Jurkat, Clone E6-1 (cell line): Measurements from ENCODE around the gene PALM3.
A peak's percentile ranks its signal among the peaks of the same experiment; 100 is the strongest.

ENCODE experiments used
- DNase-seq: peaks from one replicate; pipeline ENCODE4 v3.0.0-alpha.2; 2011; ENCODE audit warnings: low read depth, low spot score
- H3K4me3 ChIP-seq: 2 replicates; pipeline ENCODE4 v1.5.1; 2011; ENCODE audit warnings: mild to moderate bottlenecking, low read length, control low read depth, moderate library complexity

Gene PALM3

GRCh38 chr19:14090509-14091080 is 28.7 kb upstream of the PALM3 start, which contains the start of gene SAMD1:
SAMD1 (minus strand) TSS chr19:14090751.
- DNase-seq = peak; percentile 86

GRCh38 chr19:14089662-14090508 is 28.0 kb upstream of the PALM3 start:
- peak overlapping the region; percentile 54 for H3K4me3 ChIP-seq
- no peak for DNase-seq

More at GRCh38 chr19:14090509-14091080, 28.7 kb upstream of the PALM3 start, which contains the start of gene SAMD1:
- H3K4me3 ChIP-seq = peak within 1 kb of the TSS; percentile 77

GRCh38 chr19:14089412-14089661 is 27.5 kb upstream of the PALM3 start:
- H3K4me3 ChIP-seq = peak overlapping the region; percentile 54
- DNase-seq = no peak

GRCh38 chr19:14088634-14089411 is 26.9 kb upstream of the PALM3 start:
- no peak for DNase-seq
- H3K4me3 ChIP-seq = no peak overlapping the region; the same call in 1 of the 2 replicates

- DNase-seq = no peak
- no peak overlapping the region for H3K4me3 ChIP-seq
Measured at GRCh38 chr19:14086098-14086497, 24.2 kb upstream of the PALM3 start.

GRCh38 chr19:14085309-14085995 is 23.6 kb upstream of the PALM3 start, which contains the start of gene C19orf67:
C19orf67 (minus strand) TSS chr19:14085783; CDS start chr19:14085627, 156 bp downstream.
- DNase-seq = no peak
- H3K4me3 ChIP-seq = no peak within 1 kb of the TSS

GRCh38 chr19:14082675-14082960 is 20.7 kb upstream of the PALM3 start:
- DNase-seq = no peak
- no peak overlapping the region for H3K4me3 ChIP-seq

- no peak for DNase-seq
- peak overlapping the region; percentile 77 for H3K4me3 ChIP-seq
Measured at GRCh38 chr19:14081797-14082674, 20.2 kb upstream of the PALM3 start.

- peak overlapping the region; percentile 87 for H3K4me3 ChIP-seq
- peak; percentile 100 for DNase-seq
Measured at GRCh38 chr19:14080887-14081796, 19.3 kb upstream of the PALM3 start.

- H3K4me3 ChIP-seq = no peak overlapping the region
- DNase-seq = no peak
Measured at GRCh38 chr19:14078411-14078810, 16.5 kb upstream of the PALM3 start.

GRCh38 chr19:14073925-14074838 is 12.3 kb upstream of the PALM3 start:
- DNase-seq = no peak
- peak overlapping the region; percentile 66 for H3K4me3 ChIP-seq

- H3K4me3 ChIP-seq = peak overlapping the region; percentile 66
- peak; percentile 75 for DNase-seq
Measured at GRCh38 chr19:14073261-14073924, 11.5 kb upstream of the PALM3 start.

GRCh38 chr19:14072535-14073260 is 10.8 kb upstream of the PALM3 start, which contains the start of gene MISP3:
MISP3 (plus strand) TSS chr19:14072786; CDS start chr19:14073310, 524 bp downstream.
- H3K4me3 ChIP-seq = peak within 1 kb of the TSS; percentile 66
- DNase-seq = no peak

- H3K4me3 ChIP-seq = no peak overlapping the region
- no peak for DNase-seq
Measured at GRCh38 chr19:14070268-14071050, 8.6 kb upstream of the PALM3 start.

GRCh38 chr19:14066134-14066533 is 4.3 kb upstream of the PALM3 start:
- no peak for DNase-seq
- no peak overlapping the region for H3K4me3 ChIP-seq
